ENCODE measurements around the gene RASL11A.

GRCh38 chr13:27281420-27281819 lies 10.8 kb downstream of the RASL11A start:
- TF ChIP-seq CTCF (IDR thresholded peaks at IDR 0.05), result no peak
- TF ChIP-seq POLR2A (IDR thresholded peaks at IDR 0.05), result no peak
